ENCODE results near the gene SAPCD2.

The SAPCD2 gene

GRCh38 chr9:137030538-137031527 lies 39.5 kb downstream of the SAPCD2 start:
- no peak for DNase-seq (ENCODE audit: low read depth)

- no peak for DNase-seq (ENCODE audit: low read depth)
Observed at GRCh38 chr9:137030006-137030405, 40.4 kb downstream of the SAPCD2 start.

GRCh38 chr9:137029058-137029936 lies 41.1 kb downstream of the SAPCD2 start:
- no peak for DNase-seq (ENCODE audit: low read depth)

GRCh38 chr9:137028263-137029057 lies 41.9 kb downstream of the SAPCD2 start:
- no peak for DNase-seq (ENCODE audit: low read depth)

GRCh38 chr9:137027369-137028262 lies 42.7 kb downstream of the SAPCD2 start, which contains the start of gene ABCA2:
ABCA2 (minus strand) TSS chr9:137028237; CDS start chr9:137028140, 97 bp downstream.
- no peak for DNase-seq (ENCODE audit: low read depth)

GRCh38 chr9:137026828-137027227 lies 43.5 kb downstream of the SAPCD2 start:
- DNase-seq (ENCODE audit: low read depth) = no peak

- no peak for DNase-seq (ENCODE audit: low read depth)
Observed at GRCh38 chr9:137026384-137026783, 44.0 kb downstream of the SAPCD2 start.

GRCh38 chr9:137025517-137025966 lies 44.8 kb downstream of the SAPCD2 start:
- no peak for DNase-seq (ENCODE audit: low read depth)

- DNase-seq (ENCODE audit: low read depth) = no peak
Observed at GRCh38 chr9:137023583-137023991, 46.8 kb downstream of the SAPCD2 start.

GRCh38 chr9:137023157-137023556 lies 47.2 kb downstream of the SAPCD2 start:
- no peak for DNase-seq (ENCODE audit: low read depth)

- DNase-seq (ENCODE audit: low read depth) = no peak
Observed at GRCh38 chr9:137022662-137023008, 47.7 kb downstream of the SAPCD2 start.

GRCh38 chr9:137021979-137022661 lies 48.2 kb downstream of the SAPCD2 start:
- no peak for DNase-seq (ENCODE audit: low read depth)

- no peak for DNase-seq (ENCODE audit: low read depth)
Observed at GRCh38 chr9:137021568-137021978, 48.8 kb downstream of the SAPCD2 start.

- no peak for DNase-seq (ENCODE audit: low read depth)
Observed at GRCh38 chr9:137020771-137021567, 49.4 kb downstream of the SAPCD2 start.

GRCh38 chr9:137019891-137020683 lies 50.3 kb downstream of the SAPCD2 start:
- DNase-seq (ENCODE audit: low read depth) = no peak

- no peak for DNase-seq (ENCODE audit: low read depth)
Observed at GRCh38 chr9:137018761-137019559, 51.4 kb downstream of the SAPCD2 start.

- DNase-seq (ENCODE audit: low read depth) = no peak
Observed at GRCh38 chr9:137017791-137018497, 52.4 kb downstream of the SAPCD2 start.

Measured in HS-5 (cell line).